ENCODE results near the gene JPH3.

DNA sequence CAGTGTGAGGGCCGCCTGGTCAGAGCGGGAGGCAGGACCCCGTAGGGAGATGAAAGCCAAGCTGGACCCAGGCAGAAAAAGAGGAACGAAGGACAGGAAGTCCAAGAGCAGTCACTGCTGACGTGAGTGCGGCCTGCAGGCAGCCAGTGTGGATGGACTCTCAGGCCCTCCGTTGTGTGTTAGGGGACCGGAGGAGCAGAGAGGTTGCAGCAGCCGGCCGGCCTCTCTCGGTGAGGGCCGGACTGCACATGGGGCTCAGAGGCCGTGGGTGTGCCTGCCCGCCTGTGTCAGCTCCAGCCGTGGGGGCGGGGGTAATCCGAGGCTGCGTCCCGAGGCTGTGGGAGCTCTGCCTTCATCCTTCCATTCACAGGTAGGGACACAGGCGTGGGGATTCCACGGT, 67.4 kb downstream of the JPH3 start:
- TF ChIP-seq, protein P1, sequence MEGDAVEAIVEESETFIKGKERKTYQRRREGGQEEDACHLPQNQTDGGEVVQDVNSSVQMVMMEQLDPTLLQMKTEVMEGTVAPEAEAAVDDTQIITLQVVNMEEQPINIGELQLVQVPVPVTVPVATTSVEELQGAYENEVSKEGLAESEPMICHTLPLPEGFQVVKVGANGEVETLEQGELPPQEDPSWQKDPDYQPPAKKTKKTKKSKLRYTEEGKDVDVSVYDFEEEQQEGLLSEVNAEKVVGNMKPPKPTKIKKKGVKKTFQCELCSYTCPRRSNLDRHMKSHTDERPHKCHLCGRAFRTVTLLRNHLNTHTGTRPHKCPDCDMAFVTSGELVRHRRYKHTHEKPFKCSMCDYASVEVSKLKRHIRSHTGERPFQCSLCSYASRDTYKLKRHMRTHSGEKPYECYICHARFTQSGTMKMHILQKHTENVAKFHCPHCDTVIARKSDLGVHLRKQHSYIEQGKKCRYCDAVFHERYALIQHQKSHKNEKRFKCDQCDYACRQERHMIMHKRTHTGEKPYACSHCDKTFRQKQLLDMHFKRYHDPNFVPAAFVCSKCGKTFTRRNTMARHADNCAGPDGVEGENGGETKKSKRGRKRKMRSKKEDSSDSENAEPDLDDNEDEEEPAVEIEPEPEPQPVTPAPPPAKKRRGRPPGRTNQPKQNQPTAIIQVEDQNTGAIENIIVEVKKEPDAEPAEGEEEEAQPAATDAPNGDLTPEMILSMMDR (conservative IDR thresholded peaks at IDR 0.05) = no peak
- TF ChIP-seq EZH2 (IDR thresholded peaks at IDR 0.05; ENCODE audit: low read depth) = no peak
